Fibroblast of peridontal ligament (primary cell): Measurements from ENCODE around the gene TMEM252.

Source experiments
- DNase-seq: peaks from one replicate; pipeline ENCODE4 v3.0.0-alpha.2; 2010; ENCODE audit errors: extremely low read depth

The TMEM252 gene

GRCh38 chr9:68541568-68541967 is 885 bp upstream of the TMEM252 start:
- DNase-seq: no peak

GRCh38 chr9:68538200-68538599 is 2.5 kb downstream of the TMEM252 start:
- DNase-seq: no peak

- DNase-seq: no peak
Measured at GRCh38 chr9:68537616-68537880, 3.1 kb downstream of the TMEM252 start.

GRCh38 chr9:68536876-68537615 is 3.6 kb downstream of the TMEM252 start:
- no peak for DNase-seq

- DNase-seq: no peak
Measured at GRCh38 chr9:68533678-68534077, 7.0 kb downstream of the TMEM252 start.

- DNase-seq: no peak
Measured at GRCh38 chr9:68532131-68532530, 8.6 kb downstream of the TMEM252 start.

- no peak for DNase-seq
Measured at GRCh38 chr9:68530618-68531017, 10.1 kb downstream of the TMEM252 start.

GRCh38 chr9:68523367-68523936 is 17.2 kb downstream of the TMEM252 start:
- no peak for DNase-seq

- DNase-seq: no peak
Measured at GRCh38 chr9:68522954-68523353, 17.7 kb downstream of the TMEM252 start.

- DNase-seq: no peak
Measured at GRCh38 chr9:68522131-68522530, 18.6 kb downstream of the TMEM252 start.

- peak; percentile 54 for DNase-seq
Measured at GRCh38 chr9:68515326-68516017, 25.2 kb downstream of the TMEM252 start.

- DNase-seq: no peak
Measured at GRCh38 chr9:68513981-68514380, 26.7 kb downstream of the TMEM252 start.

GRCh38 chr9:68513385-68513784 is 27.3 kb downstream of the TMEM252 start:
- DNase-seq: no peak

GRCh38 chr9:68509689-68510088 is 31.0 kb downstream of the TMEM252 start:
- DNase-seq: no peak

- no peak for DNase-seq
Measured at GRCh38 chr9:68508547-68508946, 32.1 kb downstream of the TMEM252 start.

- no peak for DNase-seq
Measured at GRCh38 chr9:68507806-68508145, 32.9 kb downstream of the TMEM252 start.

GRCh38 chr9:68507130-68507805 is 33.4 kb downstream of the TMEM252 start:
- peak; percentile 59 for DNase-seq

- no peak for DNase-seq
Measured at GRCh38 chr9:68506551-68506950, 34.1 kb downstream of the TMEM252 start.

GRCh38 chr9:68505681-68506409 is 34.8 kb downstream of the TMEM252 start:
- no peak for DNase-seq

- no peak for DNase-seq
Measured at GRCh38 chr9:68502279-68502678, 38.4 kb downstream of the TMEM252 start.

GRCh38 chr9:68500457-68501381 is 40.0 kb downstream of the TMEM252 start:
- peak; percentile 61 for DNase-seq
